Cardiac fibroblast (primary cell): ENCODE data around the gene SLC35F4.
"Not testable (repeated sequence)": the region's sequence is repeated elsewhere in the genome, so short reads cannot be mapped to it uniquely, and the experiment has no call there.

Experiments used
- DNase-seq, 2 donors: peaks; one replicate each; pipeline versions ENCODE4 v3.0.0 to v3.0.0-alpha.2; 2010; ENCODE audit warnings: low read depth in 2 of 2
- H3K4me3 ChIP-seq, 2 donors: replicated peaks in 1 of 2; 1 replicate in 1 of 2; 2 replicates in 1 of 2; pipeline ENCODE4 v1.5.1; 2011; ENCODE audit warnings: low read depth in 2 of 2, low read length in 2 of 2, mild to moderate bottlenecking in 2 of 2, moderate library complexity in 1 of 2
- TF ChIP-seq, protein P1 (sequence below): IDR thresholded peaks from one replicate; pipeline ENCODE4 v1.5.1; 2011; ENCODE audit warnings: low read depth, mild to moderate bottlenecking, low read length, inconsistent platforms

Gene SLC35F4

DNA sequence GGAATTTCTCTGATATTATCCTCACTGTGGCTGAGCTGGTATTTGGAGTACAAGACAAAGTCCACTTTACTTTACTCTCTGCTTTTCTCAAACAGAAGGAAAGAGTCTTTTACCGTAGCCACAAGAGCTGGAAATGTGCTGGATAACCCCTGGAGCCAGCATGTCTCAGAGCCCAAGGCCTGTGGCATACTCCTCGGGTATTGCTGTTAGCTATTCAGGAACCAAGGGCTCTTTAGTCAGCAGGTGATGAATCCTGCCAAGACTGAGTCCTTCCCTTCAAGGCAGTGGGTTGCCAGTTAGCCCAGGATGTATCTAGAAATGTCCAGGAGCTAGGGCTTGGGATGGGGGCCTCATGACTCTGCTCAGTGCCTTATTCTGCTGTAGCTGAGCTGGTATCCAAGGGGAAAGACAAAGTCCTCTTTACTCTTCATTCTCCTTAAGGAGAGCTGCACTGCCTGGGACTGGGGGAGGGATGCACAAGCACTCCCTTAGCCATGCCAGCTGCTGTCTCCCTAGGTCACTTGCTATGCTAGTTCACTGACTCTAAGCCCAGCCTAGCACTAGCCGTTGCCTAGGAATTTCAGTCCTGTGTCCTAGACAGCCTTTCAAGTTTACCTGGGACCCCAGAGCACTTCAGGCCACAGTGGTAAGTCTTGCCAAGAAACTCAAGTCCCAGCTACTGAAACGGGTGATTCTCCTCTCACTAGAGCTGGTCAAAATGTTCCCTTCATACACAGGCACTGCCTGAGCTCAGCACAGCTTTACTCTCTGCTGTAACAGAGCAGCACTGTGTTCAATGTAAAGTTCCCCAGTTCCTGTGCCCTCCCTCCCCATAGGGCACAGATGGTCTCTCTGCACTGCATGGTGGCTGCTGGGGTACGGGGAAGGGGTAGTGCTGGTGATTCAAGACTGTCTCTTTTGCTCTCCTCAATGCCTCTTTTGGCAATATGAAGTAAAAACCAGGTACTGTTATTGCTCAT, 136.4 kb downstream of the SLC35F4 start:
- TF ChIP-seq, protein P1, sequence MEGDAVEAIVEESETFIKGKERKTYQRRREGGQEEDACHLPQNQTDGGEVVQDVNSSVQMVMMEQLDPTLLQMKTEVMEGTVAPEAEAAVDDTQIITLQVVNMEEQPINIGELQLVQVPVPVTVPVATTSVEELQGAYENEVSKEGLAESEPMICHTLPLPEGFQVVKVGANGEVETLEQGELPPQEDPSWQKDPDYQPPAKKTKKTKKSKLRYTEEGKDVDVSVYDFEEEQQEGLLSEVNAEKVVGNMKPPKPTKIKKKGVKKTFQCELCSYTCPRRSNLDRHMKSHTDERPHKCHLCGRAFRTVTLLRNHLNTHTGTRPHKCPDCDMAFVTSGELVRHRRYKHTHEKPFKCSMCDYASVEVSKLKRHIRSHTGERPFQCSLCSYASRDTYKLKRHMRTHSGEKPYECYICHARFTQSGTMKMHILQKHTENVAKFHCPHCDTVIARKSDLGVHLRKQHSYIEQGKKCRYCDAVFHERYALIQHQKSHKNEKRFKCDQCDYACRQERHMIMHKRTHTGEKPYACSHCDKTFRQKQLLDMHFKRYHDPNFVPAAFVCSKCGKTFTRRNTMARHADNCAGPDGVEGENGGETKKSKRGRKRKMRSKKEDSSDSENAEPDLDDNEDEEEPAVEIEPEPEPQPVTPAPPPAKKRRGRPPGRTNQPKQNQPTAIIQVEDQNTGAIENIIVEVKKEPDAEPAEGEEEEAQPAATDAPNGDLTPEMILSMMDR = no peak
- DNase-seq = no peak
- H3K4me3 ChIP-seq = no peak overlapping the region

GRCh38 chr14:57725399-57726077, 140.4 kb downstream of the SLC35F4 start:
- peak; percentile 50 to 88 for DNase-seq
- no peak overlapping the region for H3K4me3 ChIP-seq
- TF ChIP-seq, protein P1 = no peak

- peak in 1 of 2 donors; percentile 13 for DNase-seq
- H3K4me3 ChIP-seq = not testable (repeated sequence)
Measured at GRCh38 chr14:57722141-57722540, 143.8 kb downstream of the SLC35F4 start.

DNA sequence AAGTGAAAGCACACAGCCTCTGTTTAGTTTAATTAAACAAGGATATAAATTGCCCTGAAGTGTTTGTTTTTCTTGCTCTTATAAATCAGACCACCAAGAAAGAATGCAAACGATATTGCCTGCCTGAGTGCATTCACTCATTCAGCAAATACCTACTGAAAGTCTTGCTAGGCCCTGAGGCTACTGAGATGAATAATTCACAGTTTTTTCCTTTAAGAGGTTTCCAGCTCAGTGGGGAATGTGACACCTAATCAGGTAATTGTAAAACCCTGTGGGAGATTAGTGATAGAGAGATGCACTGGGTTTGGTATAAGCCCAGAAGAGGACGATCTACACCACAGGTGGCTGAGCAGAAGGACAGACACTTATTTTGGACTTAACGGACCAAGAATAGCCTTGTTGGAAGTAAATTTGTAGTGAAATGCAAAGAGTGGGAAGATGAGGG, 151.4 kb downstream of the SLC35F4 start:
- no peak overlapping the region for H3K4me3 ChIP-seq
- DNase-seq = no peak
- TF ChIP-seq, protein P1 = no peak

DNA sequence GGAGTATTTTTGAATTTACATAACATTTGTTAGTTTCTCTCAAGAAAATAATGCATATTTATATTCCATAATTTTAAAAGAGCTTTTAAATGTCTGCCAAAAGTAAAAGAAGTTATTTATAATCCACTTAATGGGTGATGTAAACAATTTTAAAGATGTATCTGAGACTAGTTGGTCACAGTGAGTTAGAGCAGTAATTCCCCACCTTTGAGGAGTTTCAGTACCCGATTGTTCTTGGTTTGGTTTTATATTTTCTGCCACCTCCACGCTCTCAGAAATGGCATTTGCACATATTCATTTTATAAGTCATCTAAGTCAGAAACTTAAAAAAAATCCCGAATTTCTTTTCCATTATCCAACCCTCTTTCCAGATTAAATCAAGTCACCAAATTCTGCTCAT, 153.2 kb downstream of the SLC35F4 start:
- no peak for DNase-seq
- H3K4me3 ChIP-seq = no peak overlapping the region
- TF ChIP-seq, protein P1 = no peak

DNA sequence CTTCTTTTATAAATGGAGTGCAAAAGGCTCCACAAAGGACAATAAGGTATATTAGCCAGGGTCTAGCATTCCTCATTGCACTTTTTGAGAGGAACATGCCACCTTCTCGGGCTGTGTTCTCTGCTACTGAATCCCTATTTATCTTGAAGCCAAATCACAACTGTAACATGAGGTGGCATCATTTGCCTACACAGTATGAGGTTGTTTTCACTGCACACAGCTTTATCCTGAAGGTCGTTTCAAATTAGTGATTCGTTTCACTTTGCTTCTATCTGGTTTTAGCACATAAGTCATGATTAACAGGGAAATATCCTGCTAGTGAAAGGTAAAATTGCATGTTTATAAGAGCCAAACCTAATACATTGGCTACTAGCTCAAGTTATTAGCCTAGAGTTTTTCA, 153.8 kb downstream of the SLC35F4 start:
- peak in 1 of 2 donors; percentile 18 for DNase-seq
- TF ChIP-seq, protein P1 = no peak
- H3K4me3 ChIP-seq = no peak overlapping the region

DNA sequence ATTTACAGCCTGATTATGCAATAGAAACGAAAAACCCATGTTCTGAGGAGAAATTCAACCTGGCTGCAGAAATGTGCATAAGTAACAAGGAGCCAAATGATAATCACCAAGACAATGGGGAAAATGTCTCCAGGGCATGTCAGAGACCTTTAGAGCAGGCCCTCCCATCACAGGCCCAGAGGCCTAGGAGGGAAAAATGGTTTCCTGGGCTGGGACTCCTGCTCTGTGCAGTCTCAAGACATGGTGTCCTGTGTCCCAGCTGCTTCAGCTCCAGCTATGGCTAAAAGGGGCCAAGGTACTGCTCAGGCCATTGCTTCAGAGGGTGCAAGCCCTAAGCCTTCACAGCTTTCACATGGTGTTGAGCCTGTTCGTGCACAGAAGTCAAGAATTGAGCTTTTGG, 156.0 kb downstream of the SLC35F4 start:
- no peak overlapping the region for H3K4me3 ChIP-seq

GRCh38 chr14:57709086-57709485, 156.8 kb downstream of the SLC35F4 start:
- not testable (repeated sequence) for DNase-seq, H3K4me3 ChIP-seq

More for the DNA sequence above, 156.0 kb downstream of the SLC35F4 start:
- TF ChIP-seq, protein P1 = no peak
- no peak for DNase-seq
